ENCODE results near the gene MAOA.
"Not testable (repeated sequence)": the region's sequence is repeated elsewhere in the genome, so short reads cannot be mapped to it uniquely, and the experiment has no call there.

Gene MAOA

DNA sequence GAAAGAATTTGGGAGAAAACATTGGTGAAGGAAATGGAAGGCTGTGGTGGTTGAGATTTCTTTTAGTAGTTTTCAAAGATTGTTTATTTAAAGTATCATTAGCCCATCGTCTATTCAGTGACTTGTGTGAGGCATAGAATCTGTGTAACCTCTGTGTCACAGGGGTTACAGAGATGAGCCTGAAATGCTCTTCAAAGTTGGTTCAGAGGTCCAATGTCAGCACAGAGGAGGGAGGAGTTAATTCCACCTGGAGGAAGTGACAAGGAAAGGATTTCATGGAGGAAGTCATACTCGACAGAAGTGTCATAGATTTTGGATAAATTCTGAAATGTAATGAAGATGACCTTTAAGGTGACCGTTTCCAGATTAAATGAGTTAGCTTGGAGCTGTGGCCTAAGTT is 8.2 kb downstream of the MAOA start:
- no peak for FAIRE-seq

GRCh38 chrX:43664708-43665107 is 8.6 kb downstream of the MAOA start:
- FAIRE-seq, result no peak

GRCh38 chrX:43666311-43666912 is 10.3 kb downstream of the MAOA start:
- no peak for FAIRE-seq

GRCh38 chrX:43675965-43676628 is 20.0 kb downstream of the MAOA start:
- FAIRE-seq, result not testable (repeated sequence)

GRCh38 chrX:43676971-43677572 is 21.0 kb downstream of the MAOA start:
- FAIRE-seq, result no peak

DNA sequence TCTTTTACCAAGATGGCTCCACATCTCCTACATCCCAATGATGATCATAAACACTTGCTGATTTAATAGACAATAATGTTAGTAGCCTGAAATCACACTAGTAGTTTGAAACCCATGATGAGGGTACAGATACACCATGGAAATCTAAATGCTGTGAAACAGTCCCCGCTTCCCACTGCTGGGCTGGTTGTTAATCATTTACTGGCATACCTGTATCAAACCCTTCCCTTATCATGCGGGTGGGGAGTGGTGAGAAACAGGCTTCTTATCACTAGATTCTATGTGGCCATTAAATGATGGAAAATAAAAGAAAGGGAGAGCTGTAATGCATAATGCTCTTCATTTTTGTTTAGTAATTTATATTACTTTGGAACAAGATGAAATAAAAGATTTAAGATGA is 21.9 kb downstream of the MAOA start:
- no peak for FAIRE-seq

- FAIRE-seq, result no peak
Measured at GRCh38 chrX:43679058-43679457, 23.0 kb downstream of the MAOA start.

DNA sequence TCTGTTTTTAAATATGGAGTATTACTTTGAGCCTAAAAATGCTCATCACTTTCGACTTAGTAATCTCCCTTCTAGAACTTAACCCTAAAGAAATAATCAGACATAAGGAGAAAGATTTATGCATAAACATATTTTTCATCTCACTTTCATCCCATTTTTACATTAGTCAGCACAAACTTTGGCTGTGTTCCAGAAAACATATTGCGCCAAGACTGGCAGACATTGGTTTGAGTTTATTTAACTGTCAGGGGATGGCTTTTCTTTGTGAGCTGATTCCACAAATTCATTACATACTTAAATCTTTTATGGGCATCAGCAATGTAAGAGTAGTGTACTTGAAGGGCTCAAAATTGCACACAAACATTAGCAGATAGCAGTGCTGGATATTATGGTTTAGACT is 23.7 kb downstream of the MAOA start:
- FAIRE-seq, result no peak

DNA sequence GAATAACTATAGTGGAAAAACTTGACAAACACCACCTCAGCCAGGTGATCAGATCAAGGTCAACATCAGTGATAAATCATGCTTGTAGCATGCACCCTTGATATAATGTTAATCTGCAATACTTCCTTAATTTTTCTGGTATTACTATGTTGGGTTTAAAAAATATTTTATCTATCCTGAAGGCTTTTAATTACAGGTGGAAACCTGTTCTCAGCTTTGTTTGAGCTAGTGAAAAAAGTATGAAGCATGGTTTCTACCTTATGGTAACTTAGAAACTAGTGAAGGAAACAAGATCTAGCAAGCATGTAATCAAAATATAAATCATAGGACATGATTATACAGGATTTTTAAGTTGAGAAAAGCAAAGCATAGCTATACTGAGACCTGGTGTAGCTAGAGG is 26.6 kb downstream of the MAOA start:
- no peak for FAIRE-seq

DNA sequence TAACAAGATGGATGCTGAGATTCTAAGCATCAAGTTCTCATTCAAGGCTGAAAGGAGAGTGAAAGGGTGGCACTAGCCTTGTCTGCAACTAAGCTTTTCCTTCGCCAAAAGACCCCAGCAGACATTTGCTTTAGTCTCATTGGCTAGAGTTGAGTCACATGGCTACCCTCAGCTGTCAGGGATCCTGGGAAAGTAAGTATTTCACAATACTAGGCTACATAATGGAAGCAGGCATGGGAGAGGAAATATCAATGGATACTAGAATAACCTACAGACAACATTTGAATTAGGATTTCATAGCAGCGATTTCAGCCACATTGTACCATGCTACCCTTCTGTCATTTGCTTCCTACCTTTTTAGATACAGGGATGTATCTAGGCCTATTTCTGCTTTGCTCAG is 29.1 kb downstream of the MAOA start:
- no peak for FAIRE-seq

GRCh38 chrX:43688586-43688985 is 32.5 kb downstream of the MAOA start:
- no peak for FAIRE-seq

GRCh38 chrX:43693602-43694406 is 37.7 kb downstream of the MAOA start:
- no peak for FAIRE-seq

DNA sequence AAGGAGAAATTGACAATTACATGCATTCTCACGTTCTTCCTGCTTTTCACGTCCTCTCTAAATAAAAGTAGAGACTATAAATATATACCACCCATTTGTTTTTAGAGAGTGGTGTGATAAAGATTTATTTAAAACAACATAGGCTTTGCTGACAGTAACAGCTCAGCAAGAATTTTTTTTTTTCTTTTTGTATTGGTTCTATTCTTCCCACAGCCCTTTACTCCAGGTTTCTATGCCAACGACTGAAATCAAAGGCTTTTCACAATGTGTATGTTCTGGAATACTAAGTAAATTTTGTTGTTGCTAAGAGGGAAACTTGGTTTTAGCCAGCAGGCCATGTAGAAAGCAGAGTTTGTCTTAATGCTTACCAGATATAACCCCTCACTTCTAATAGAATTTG is 43.4 kb downstream of the MAOA start:
- FAIRE-seq, result no peak

DNA sequence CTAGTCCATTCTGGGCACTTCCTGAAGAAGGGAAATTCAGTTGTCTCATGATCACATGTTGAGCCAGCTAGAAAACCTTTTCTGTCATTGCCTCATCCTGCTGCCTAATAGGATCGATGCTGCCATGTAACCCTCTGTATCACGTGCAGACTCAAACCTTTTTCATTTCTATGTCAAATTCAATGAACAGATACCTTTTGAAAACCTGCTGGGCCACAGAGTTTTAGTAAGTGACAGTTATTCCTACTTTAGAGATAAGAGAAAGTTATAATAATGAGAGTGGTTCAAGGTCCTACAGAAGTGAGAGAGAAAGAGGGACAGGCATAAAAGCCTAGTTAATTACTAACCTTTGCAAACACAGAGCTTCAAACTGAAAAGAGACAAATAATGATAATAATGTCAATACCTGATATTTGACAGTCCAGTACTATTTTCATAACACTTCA is 46.0 kb downstream of the MAOA start:
- no peak for FAIRE-seq

DNA sequence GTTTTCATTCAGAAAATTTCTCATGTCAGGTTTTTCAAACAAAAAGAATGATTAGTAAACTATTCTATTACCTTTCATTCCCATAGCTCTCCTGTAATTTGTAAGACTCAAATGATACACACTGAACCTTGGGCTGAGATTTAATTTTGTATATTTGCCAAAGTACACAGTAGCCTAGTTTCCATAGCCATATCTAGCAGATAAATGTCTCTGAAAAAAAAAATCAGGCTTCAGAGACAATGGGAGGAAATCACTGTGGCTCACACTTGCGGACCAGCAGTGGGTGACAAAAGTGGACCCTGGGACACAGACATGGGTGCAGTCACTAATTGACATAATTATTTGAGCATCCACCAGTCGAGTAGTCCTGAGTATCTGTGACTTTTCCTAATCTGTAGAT is 46.6 kb downstream of the MAOA start:
- no peak for FAIRE-seq

DNA sequence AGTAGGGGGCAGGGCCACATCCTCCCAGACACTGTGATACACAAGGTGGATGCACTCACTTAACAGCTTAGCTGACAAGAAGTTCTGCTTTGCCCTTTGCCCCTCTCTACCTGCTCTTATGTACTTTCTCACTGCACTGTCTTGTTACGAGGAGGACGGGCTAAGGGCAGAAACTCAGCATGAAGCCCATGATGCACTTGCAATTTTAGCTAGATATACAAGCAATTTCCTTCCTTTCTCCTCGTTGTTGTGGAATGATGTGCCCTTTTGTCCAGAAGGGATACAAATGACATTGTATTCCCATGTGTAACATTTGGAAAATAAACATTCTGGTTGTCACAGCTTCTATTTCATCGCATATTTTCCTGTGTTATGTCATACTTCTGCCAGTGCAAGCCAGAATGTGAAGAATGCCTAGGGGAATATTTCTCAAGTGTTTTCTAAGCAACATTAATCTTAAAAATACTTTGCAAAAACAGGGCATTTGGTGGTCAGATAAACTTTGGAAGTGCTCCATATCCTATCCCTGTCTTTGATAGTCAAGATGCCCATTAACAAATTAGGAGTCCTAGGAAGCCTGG is 47.2 kb downstream of the MAOA start:
- no peak for FAIRE-seq

DNA sequence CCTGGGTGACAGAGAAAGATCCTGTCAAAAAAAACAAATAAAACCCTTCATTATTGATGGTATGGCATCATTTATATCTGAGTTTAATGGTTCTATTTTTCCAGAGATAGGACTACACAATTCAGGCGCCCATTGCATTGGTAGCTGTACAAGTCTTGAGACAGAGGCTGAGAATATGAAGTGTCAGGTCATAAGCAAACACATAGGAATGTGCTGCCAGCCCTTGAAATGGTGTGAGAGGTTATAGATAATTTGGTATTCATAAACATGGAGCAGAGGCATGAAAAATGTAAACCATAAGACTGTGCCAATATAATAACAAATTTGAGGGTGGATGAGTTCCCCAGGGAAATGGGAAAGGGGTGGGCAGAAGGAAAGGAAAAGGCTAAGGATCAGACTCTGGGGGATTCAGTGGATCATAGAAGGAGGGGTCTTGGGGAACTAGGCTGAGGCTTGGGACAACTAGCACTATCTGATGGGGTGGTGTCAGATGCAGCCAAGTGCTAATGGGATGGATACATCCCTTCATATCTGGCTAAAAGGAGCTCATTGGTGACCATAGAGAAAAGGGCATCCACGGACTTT is 50.8 kb downstream of the MAOA start:
- FAIRE-seq, result no peak

- no peak for FAIRE-seq
Measured at GRCh38 chrX:43707812-43708548, 51.9 kb downstream of the MAOA start.

DNA sequence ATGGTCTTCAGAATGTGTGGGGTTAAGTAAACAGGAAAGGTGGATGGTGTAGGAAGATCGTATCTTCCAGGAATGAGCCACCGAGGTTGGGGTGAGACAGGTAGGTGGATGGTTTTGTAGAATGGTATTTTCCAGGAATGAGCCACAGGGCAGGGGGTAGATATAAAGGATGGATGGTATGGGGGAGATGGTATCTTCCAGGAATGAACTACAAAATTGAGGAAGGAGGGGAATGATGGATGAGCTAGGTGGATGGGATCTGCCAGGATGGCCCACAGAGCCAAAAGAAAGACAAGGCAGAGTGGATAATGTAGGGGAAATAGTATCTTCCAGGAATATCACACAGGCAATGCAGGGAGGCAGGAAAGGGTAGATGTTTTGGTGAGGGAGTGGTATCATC is 60.0 kb downstream of the MAOA start:
- no peak for FAIRE-seq

- no peak for FAIRE-seq
Measured at GRCh38 chrX:43716696-43717095, 60.6 kb downstream of the MAOA start.

DNA sequence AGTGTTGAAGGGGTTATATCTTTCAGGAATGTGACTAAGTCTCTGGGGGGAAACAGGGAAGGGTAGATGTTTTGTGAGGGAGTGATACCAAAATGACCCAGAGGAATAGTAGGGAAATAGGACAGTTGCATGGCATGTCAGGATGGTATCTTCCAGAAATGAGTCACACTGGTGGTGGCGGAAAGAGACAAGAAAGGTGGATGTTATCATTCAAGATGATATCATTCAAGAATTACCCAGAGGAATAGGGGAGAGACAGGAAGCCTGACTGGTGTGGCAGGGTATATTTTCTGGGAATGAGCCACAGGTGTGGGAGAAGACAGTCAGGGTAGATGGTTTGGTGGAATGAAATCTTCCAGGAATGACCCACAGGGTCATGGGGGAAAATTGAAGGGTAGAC is 61.1 kb downstream of the MAOA start:
- FAIRE-seq, result no peak

DNA sequence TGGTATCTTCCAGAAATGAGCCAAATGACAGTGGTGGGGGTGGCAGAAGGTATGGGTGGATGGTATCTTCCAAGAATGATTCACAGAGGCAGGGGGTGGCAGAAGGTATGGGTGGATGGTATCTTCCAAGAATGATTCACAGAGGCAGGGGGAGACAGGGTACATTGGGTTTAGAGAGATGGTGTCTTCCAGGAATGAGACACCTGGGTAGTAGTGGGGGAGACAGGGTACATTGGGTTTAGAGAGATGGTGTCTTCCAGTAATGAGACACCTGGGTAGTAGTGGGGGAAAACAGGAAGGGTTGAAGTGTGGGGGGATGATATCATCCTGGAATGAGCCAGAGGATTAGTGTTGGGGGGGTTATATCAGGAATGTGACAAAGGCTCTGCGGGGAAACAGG is 62.0 kb downstream of the MAOA start:
- no peak for FAIRE-seq

All from G401.6 (cell line).